Measurements from ENCODE around the gene AK3. TPM values are rescaled to one million over a fixed set of nuclear protein-coding genes. Genes with fewer than 3 reads are reported as not detected.
"Not testable (repeated sequence)": the region's sequence is repeated elsewhere in the genome, so short reads cannot be mapped to it uniquely, and the experiment has no call there.

Gene AK3
- total RNA-seq: 33.9 and 34.5 TPM in 2 replicates

- intact Hi-C loops (cut with micrococcal nuclease): loop anchor here (1.0 to 5.0 kb wide), 7 partner anchors 52 to 1102 kb away; partner anchors contain the start of genes CDC37L1, JAK2, PLGRKT and PLPP6
- H3K4me3 Mint-ChIP-seq (ENCODE audit: low read depth): peak within 1 kb of the TSS; percentile 90
- H3K36me3 Mint-ChIP-seq (ENCODE audit: low read depth): peaks cover 11% of the 10 kb centered on the region
- H3K27me3 Mint-ChIP-seq (ENCODE audit: low read depth): no peaks in the 10 kb centered on the region
- DNase-seq (ENCODE audit: low spot score): peak; percentile 85
- H3K9me3 Mint-ChIP-seq: no peaks in the 10 kb centered on the region
- H3K4me1 Mint-ChIP-seq (ENCODE audit: low read depth): peaks cover 29% of the 10 kb centered on the region
- H3K27ac Mint-ChIP-seq: peak within 1 kb of the TSS; percentile 89
Observed at GRCh38 chr9:4740638-4741364, at the start of gene AK3. AK3 (minus strand) TSS chr9:4741202; CDS start chr9:4741087, 115 bp downstream.

- H3K36me3 Mint-ChIP-seq (ENCODE audit: low read depth): no peaks in the 10 kb centered on the region
- DNase-seq (ENCODE audit: low spot score): no peak
- H3K4me1 Mint-ChIP-seq (ENCODE audit: low read depth): peaks cover 24% of the 10 kb centered on the region
- H3K9me3 Mint-ChIP-seq: no peaks in the 10 kb centered on the region
- no peak overlapping the region for H3K4me3 Mint-ChIP-seq (ENCODE audit: low read depth)
- no peak overlapping the region for H3K27ac Mint-ChIP-seq
- peaks cover 15% of the 10 kb centered on the region for H3K27me3 Mint-ChIP-seq (ENCODE audit: low read depth)
- intact Hi-C loops (cut with micrococcal nuclease): no loop called here
Observed at GRCh38 chr9:4788703-4789102, 47.7 kb upstream of the AK3 start.

- no peaks in the 10 kb centered on the region for H3K36me3 Mint-ChIP-seq (ENCODE audit: low read depth)
- intact Hi-C loops (cut with micrococcal nuclease): no loop called here
- no peak for DNase-seq (ENCODE audit: low spot score)
- no peak overlapping the region for H3K4me3 Mint-ChIP-seq (ENCODE audit: low read depth)
- H3K27ac Mint-ChIP-seq: no peak overlapping the region
- peaks cover 15% of the 10 kb centered on the region for H3K27me3 Mint-ChIP-seq (ENCODE audit: low read depth)
- no peaks in the 10 kb centered on the region for H3K9me3 Mint-ChIP-seq
- H3K4me1 Mint-ChIP-seq (ENCODE audit: low read depth): peaks cover 24% of the 10 kb centered on the region
Observed at GRCh38 chr9:4787876-4788275, 46.9 kb upstream of the AK3 start.

GRCh38 chr9:4786599-4786998 lies 45.6 kb upstream of the AK3 start:
- Mint-ChIP-seq H3K4me1 (ENCODE audit: low read depth) (peaks cover 18% of the 10 kb centered on the region), H3K9me3 (no peaks in the 10 kb centered on the region), H3K27ac (no peak overlapping the region), H3K4me3 (ENCODE audit: low read depth) (no peak overlapping the region), H3K36me3 (ENCODE audit: low read depth) (no peaks in the 10 kb centered on the region), H3K27me3 (ENCODE audit: low read depth) (peaks cover 15% of the 10 kb centered on the region)
- intact Hi-C loops (cut with micrococcal nuclease): no loop called here
- no peak for DNase-seq (ENCODE audit: low spot score)

GRCh38 chr9:4784403-4784802 lies 43.4 kb upstream of the AK3 start:
- intact Hi-C loops (cut with micrococcal nuclease): no loop called here
- H3K36me3 Mint-ChIP-seq (ENCODE audit: low read depth): no peaks in the 10 kb centered on the region
- H3K4me1 Mint-ChIP-seq (ENCODE audit: low read depth): peaks cover 7% of the 10 kb centered on the region
- H3K27ac Mint-ChIP-seq: no peak overlapping the region
- peaks cover 13% of the 10 kb centered on the region for H3K27me3 Mint-ChIP-seq (ENCODE audit: low read depth)
- H3K4me3 Mint-ChIP-seq (ENCODE audit: low read depth): no peak overlapping the region
- DNase-seq (ENCODE audit: low spot score): no peak
- no peaks in the 10 kb centered on the region for H3K9me3 Mint-ChIP-seq

GRCh38 chr9:4783191-4783590 lies 42.2 kb upstream of the AK3 start:
- intact Hi-C loops (cut with micrococcal nuclease); H3K36me3 Mint-ChIP-seq (ENCODE audit: low read depth); H3K4me1 Mint-ChIP-seq (ENCODE audit: low read depth); H3K27ac Mint-ChIP-seq; H3K9me3 Mint-ChIP-seq; DNase-seq (ENCODE audit: low spot score); H3K4me3 Mint-ChIP-seq (ENCODE audit: low read depth): not testable (repeated sequence)
- peaks cover 13% of the 10 kb centered on the region for H3K27me3 Mint-ChIP-seq (ENCODE audit: low read depth)

- Mint-ChIP-seq H3K27ac (no peak overlapping the region), H3K9me3 (no peaks in the 10 kb centered on the region), H3K27me3 (ENCODE audit: low read depth) (peaks cover 9% of the 10 kb centered on the region), H3K4me3 (ENCODE audit: low read depth) (no peak overlapping the region), H3K4me1 (ENCODE audit: low read depth) (no peaks in the 10 kb centered on the region), H3K36me3 (ENCODE audit: low read depth) (no peaks in the 10 kb centered on the region)
- intact Hi-C loops (cut with micrococcal nuclease): no loop called here
- no peak for DNase-seq (ENCODE audit: low spot score)
Observed at GRCh38 chr9:4781408-4781807, 40.4 kb upstream of the AK3 start.

GRCh38 chr9:4780651-4781050 lies 39.6 kb upstream of the AK3 start:
- peaks cover 9% of the 10 kb centered on the region for H3K27me3 Mint-ChIP-seq (ENCODE audit: low read depth)
- no peaks in the 10 kb centered on the region for H3K9me3 Mint-ChIP-seq
- DNase-seq (ENCODE audit: low spot score): no peak
- intact Hi-C loops (cut with micrococcal nuclease): no loop called here
- H3K36me3 Mint-ChIP-seq (ENCODE audit: low read depth): no peaks in the 10 kb centered on the region
- no peaks in the 10 kb centered on the region for H3K4me1 Mint-ChIP-seq (ENCODE audit: low read depth)
- H3K4me3 Mint-ChIP-seq (ENCODE audit: low read depth): no peak overlapping the region
- H3K27ac Mint-ChIP-seq: no peak overlapping the region

GRCh38 chr9:4774958-4775357 lies 34.0 kb upstream of the AK3 start:
- intact Hi-C loops (cut with micrococcal nuclease); H3K4me3 Mint-ChIP-seq (ENCODE audit: low read depth); DNase-seq (ENCODE audit: low spot score); H3K27me3 Mint-ChIP-seq (ENCODE audit: low read depth); H3K36me3 Mint-ChIP-seq (ENCODE audit: low read depth); H3K27ac Mint-ChIP-seq; H3K9me3 Mint-ChIP-seq; H3K4me1 Mint-ChIP-seq (ENCODE audit: low read depth): not testable (repeated sequence)

GRCh38 chr9:4774209-4774608 lies 33.2 kb upstream of the AK3 start:
- Mint-ChIP-seq H3K27me3 (ENCODE audit: low read depth) (no peaks in the 10 kb centered on the region), H3K27ac (no peak overlapping the region), H3K4me3 (ENCODE audit: low read depth) (no peak overlapping the region), H3K9me3 (no peaks in the 10 kb centered on the region), H3K4me1 (ENCODE audit: low read depth) (peaks cover 10% of the 10 kb centered on the region), H3K36me3 (ENCODE audit: low read depth) (no peaks in the 10 kb centered on the region)
- DNase-seq (ENCODE audit: low spot score): no peak
- intact Hi-C loops (cut with micrococcal nuclease): no loop called here

- Mint-ChIP-seq H3K4me1 (ENCODE audit: low read depth) (peaks cover 12% of the 10 kb centered on the region), H3K9me3 (no peaks in the 10 kb centered on the region), H3K27ac (no peak overlapping the region), H3K27me3 (ENCODE audit: low read depth) (no peaks in the 10 kb centered on the region), H3K36me3 (ENCODE audit: low read depth) (no peaks in the 10 kb centered on the region), H3K4me3 (ENCODE audit: low read depth) (no peak overlapping the region)
- intact Hi-C loops (cut with micrococcal nuclease): no loop called here
- DNase-seq (ENCODE audit: low spot score): no peak
Observed at GRCh38 chr9:4771788-4772187, 30.8 kb upstream of the AK3 start.

- intact Hi-C loops (cut with micrococcal nuclease): no loop called here
- DNase-seq (ENCODE audit: low spot score): no peak
- no peaks in the 10 kb centered on the region for H3K9me3 Mint-ChIP-seq
- H3K27me3 Mint-ChIP-seq (ENCODE audit: low read depth): no peaks in the 10 kb centered on the region
- H3K36me3 Mint-ChIP-seq (ENCODE audit: low read depth): no peaks in the 10 kb centered on the region
- H3K4me3 Mint-ChIP-seq (ENCODE audit: low read depth): no peak overlapping the region
- H3K4me1 Mint-ChIP-seq (ENCODE audit: low read depth): peaks cover 12% of the 10 kb centered on the region
- H3K27ac Mint-ChIP-seq: no peak overlapping the region
Observed at GRCh38 chr9:4769321-4770080, 28.5 kb upstream of the AK3 start.

GRCh38 chr9:4768681-4769080 lies 27.7 kb upstream of the AK3 start:
- H3K9me3 Mint-ChIP-seq: no peaks in the 10 kb centered on the region
- no peak for DNase-seq (ENCODE audit: low spot score)
- H3K4me3 Mint-ChIP-seq (ENCODE audit: low read depth): no peak overlapping the region
- H3K27me3 Mint-ChIP-seq (ENCODE audit: low read depth): no peaks in the 10 kb centered on the region
- peaks cover 12% of the 10 kb centered on the region for H3K4me1 Mint-ChIP-seq (ENCODE audit: low read depth)
- no peak overlapping the region for H3K27ac Mint-ChIP-seq
- no peaks in the 10 kb centered on the region for H3K36me3 Mint-ChIP-seq (ENCODE audit: low read depth)
- intact Hi-C loops (cut with micrococcal nuclease): no loop called here
